Activated T-cell treated with anti-CD3 and anti-CD28 coated beads for 4 hours (primary cell): ENCODE results near the gene KRTAP10-9.
"Not testable (repeated sequence)": the region's sequence is repeated elsewhere in the genome, so short reads cannot be mapped to it uniquely, and the experiment has no call there.

Source experiments
- DNase-seq: peaks from one replicate; pipeline ENCODE4 v3.0.0-alpha.2; 2020

KRTAP10-9 gene

GRCh38 chr21:44626673-44627143 lies at the start of gene KRTAP10-9:
Gene KRTAP10-9 (plus strand): TSS chr21:44627093. CDS start chr21:44627172, 79 bp downstream.
- no peak for DNase-seq

GRCh38 chr21:44578371-44579055 lies 48.4 kb upstream of the KRTAP10-9 start:
- no peak for DNase-seq

GRCh38 chr21:44579056-44579832 lies 47.6 kb upstream of the KRTAP10-9 start:
- no peak for DNase-seq

GRCh38 chr21:44579833-44580144 lies 47.1 kb upstream of the KRTAP10-9 start:
- DNase-seq = no peak

GRCh38 chr21:44580231-44580821 lies 46.6 kb upstream of the KRTAP10-9 start, which contains the start of gene KRTAP10-5:
Gene KRTAP10-5 (minus strand): TSS chr21:44580604. CDS start chr21:44580578, 26 bp downstream.
- DNase-seq = not testable (repeated sequence)

- no peak for DNase-seq
Measured at GRCh38 chr21:44581158-44581557, 45.7 kb upstream of the KRTAP10-9 start.

GRCh38 chr21:44582055-44582454 lies 44.8 kb upstream of the KRTAP10-9 start:
- no peak for DNase-seq

GRCh38 chr21:44583089-44583799 lies 43.6 kb upstream of the KRTAP10-9 start:
- DNase-seq = no peak

- peak; percentile 15 for DNase-seq
Measured at GRCh38 chr21:44583800-44584147, 43.1 kb upstream of the KRTAP10-9 start.

- no peak for DNase-seq
Measured at GRCh38 chr21:44585892-44586291, 41.0 kb upstream of the KRTAP10-9 start.

GRCh38 chr21:44589094-44589493 lies 37.8 kb upstream of the KRTAP10-9 start:
- no peak for DNase-seq

GRCh38 chr21:44589586-44590305 lies 37.1 kb upstream of the KRTAP10-9 start:
- DNase-seq = no peak

GRCh38 chr21:44590311-44590721 lies 36.6 kb upstream of the KRTAP10-9 start:
- no peak for DNase-seq

GRCh38 chr21:44590897-44591800 lies 35.7 kb upstream of the KRTAP10-9 start:
- not testable (repeated sequence) for DNase-seq

GRCh38 chr21:44591801-44592130 lies 35.1 kb upstream of the KRTAP10-9 start:
- not testable (repeated sequence) for DNase-seq

GRCh38 chr21:44592446-44593311 lies 34.2 kb upstream of the KRTAP10-9 start, which contains the start of gene KRTAP10-6:
Gene KRTAP10-6 (minus strand): TSS chr21:44592505. CDS start chr21:44592484, 21 bp downstream.
- DNase-seq = no peak

GRCh38 chr21:44593598-44594405 lies 33.1 kb upstream of the KRTAP10-9 start:
- no peak for DNase-seq

- no peak for DNase-seq
Measured at GRCh38 chr21:44594406-44594916, 32.4 kb upstream of the KRTAP10-9 start.

- DNase-seq = no peak
Measured at GRCh38 chr21:44595524-44595923, 31.4 kb upstream of the KRTAP10-9 start.
